Testis (tissue), 3 donors: ENCODE measurements around the gene NCS1. TPM values are rescaled to one million over a fixed set of nuclear protein-coding genes. Genes with fewer than 3 reads are reported as not detected.

Experiments
- DNase-seq: peaks from one replicate; pipeline ENCODE4 v3.0.0-alpha.2; 2019
- H3K27ac ChIP-seq, 2 donors: fragments of 200-600 bp; sonication (generic); one replicate each; pipeline ENCODE4 v1.5.1; 2019
- H3K27me3 ChIP-seq: fragments of 200-600 bp; sonication (generic); one replicate; pipeline ENCODE4 v1.5.1; 2019
- H3K36me3 ChIP-seq: fragments of 200-600 bp; sonication (generic); one replicate; pipeline ENCODE4 v1.5.1; 2017; ENCODE audit warnings: low read depth; ENCODE audit errors: missing control alignments
- H3K4me1 ChIP-seq: fragments of 200-600 bp; sonication (generic); one replicate; pipeline ENCODE4 v1.5.1; 2019
- H3K4me3 ChIP-seq, 2 donors: fragments of 200-600 bp; sonication (generic); one replicate each; pipeline ENCODE4 v1.5.1; 2017 to 2019
- H3K9me3 ChIP-seq: fragments of 200-600 bp; sonication (generic); one replicate; pipeline ENCODE4 v1.5.1; 2017
- POLR2A ChIP-seq: fragments of 450-650 bp; IDR thresholded peaks from one replicate; pipeline ENCODE4 v1.6.1; 2017; ENCODE audit warnings: antibody characterized with exemption, mild to moderate bottlenecking, moderate library complexity
- whole genome bisulfite sequencing, 2 donors: methylation state at CpG; one replicate each; pipeline ENCODE4 v1.1.5; 2018; 5-methylcytosine and 5-hydroxymethylcytosine counted together
- intact Hi-C: fragments of 100-400 bp; cut with DNase I; formaldehyde crosslinking; loops from one replicate; pipeline ENCODE4 v1.15.1; 2023; ENCODE audit warnings: low total_unique reads
- polyA plus RNA-seq: library from polyadenylated mRNA; stranded (reverse); fragments of 350-450 nt; fragmentation: Illumina TruSeq; extraction: RNeasy Lipid Tissue Mini Kit (QIAGEN cat#74804); gene quantifications from one replicate; pipeline ENCODE4 v1.2.3, GENCODE V29; 2014; ENCODE audit warnings: low read depth, low replicate concordance; ENCODE audit not compliant: insufficient read depth
- total RNA-seq, 2 donors: library from RNA; depleted of rRNA; stranded (reverse); fragments of >200 nt; gene quantifications; one replicate each; pipeline ENCODE4 v1.2.3, GENCODE V29; 2016
- TF ChIP-seq, protein P1 (sequence below), 3 experiments: fragments of 450-650 bp in 2 of 3; fragments of 200-600 bp in 1 of 3; sonication (generic) in 1 of 3; IDR thresholded peaks; one replicate each; pipeline ENCODE4 v1.5.1; 2016 to 2019; ENCODE audit warnings: antibody characterized with exemption in 3 of 3, mild to moderate bottlenecking in 2 of 3, moderate library complexity in 1 of 3

Gene NCS1
- total and polyA plus RNA-seq, 3 donors from 2014 or later = 5.2 to 13.0 (median 5.2) TPM

DNA sequence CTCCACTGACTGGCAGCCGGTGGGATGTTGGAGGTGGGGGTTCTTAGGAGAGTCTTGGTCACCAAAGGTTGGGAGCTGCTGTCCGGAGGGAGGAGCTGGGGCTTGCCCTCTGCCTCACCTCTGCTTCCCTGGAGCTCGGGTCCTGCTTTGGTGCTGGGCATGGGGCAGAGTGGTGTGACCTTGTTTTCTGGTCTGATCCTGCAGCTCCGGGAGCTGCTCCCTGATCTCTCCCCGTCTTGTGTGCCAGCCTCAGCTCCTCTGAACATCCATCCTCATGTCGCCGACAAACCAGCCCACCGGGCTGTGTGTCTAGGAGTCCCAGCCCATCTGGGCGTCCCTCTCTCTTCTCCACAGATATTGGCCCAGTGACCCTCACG lies 112.0 kb downstream of the NCS1 start:
- H3K9me3 ChIP-seq = no peaks in the 10 kb centered on the region
- H3K4me1 ChIP-seq = peaks cover 5% of the 10 kb centered on the region
- H3K36me3 ChIP-seq = no peaks in the 10 kb centered on the region
- WGBS, 2 donors = 61 to 84% methylated on average over 3 to 10 of the region's 10 CpGs
- intact Hi-C loops = no loop called here
- H3K4me3 ChIP-seq = no peak overlapping the region
- DNase-seq = no peak
- H3K27me3 ChIP-seq = no peaks in the 10 kb centered on the region
- H3K27ac ChIP-seq = no peak overlapping the region
- TF ChIP-seq, protein P1, sequence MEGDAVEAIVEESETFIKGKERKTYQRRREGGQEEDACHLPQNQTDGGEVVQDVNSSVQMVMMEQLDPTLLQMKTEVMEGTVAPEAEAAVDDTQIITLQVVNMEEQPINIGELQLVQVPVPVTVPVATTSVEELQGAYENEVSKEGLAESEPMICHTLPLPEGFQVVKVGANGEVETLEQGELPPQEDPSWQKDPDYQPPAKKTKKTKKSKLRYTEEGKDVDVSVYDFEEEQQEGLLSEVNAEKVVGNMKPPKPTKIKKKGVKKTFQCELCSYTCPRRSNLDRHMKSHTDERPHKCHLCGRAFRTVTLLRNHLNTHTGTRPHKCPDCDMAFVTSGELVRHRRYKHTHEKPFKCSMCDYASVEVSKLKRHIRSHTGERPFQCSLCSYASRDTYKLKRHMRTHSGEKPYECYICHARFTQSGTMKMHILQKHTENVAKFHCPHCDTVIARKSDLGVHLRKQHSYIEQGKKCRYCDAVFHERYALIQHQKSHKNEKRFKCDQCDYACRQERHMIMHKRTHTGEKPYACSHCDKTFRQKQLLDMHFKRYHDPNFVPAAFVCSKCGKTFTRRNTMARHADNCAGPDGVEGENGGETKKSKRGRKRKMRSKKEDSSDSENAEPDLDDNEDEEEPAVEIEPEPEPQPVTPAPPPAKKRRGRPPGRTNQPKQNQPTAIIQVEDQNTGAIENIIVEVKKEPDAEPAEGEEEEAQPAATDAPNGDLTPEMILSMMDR (IDR thresholded peaks at IDR 0.05) = no peak
- TF ChIP-seq POLR2A = no peak

DNA sequence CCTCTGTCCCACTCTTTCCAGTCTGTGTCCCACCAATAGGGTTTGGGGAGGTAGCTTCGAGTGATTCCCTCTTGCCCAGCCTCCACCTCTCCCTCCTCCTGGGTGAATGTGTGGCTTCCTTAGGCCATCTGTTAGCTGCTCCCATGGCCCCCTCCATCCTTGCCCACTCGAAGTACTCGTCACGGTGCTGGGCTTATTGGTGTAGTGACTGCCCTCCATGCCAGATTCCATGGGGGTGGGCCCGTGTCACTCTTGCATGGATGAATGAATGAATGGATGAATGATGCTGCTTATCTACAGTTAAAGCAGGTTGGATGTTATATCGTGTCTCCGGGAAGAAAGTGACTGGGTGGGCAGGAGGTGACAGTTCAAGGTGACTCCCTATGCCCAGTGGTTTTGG lies 112.5 kb downstream of the NCS1 start:
- no peak for DNase-seq
- 89 to 92% methylated on average over 7 of the region's 7 CpGs for WGBS, 2 donors
- intact Hi-C loops = no loop called here
- Histone ChIP-seq H3K9me3 (no peaks in the 10 kb centered on the region), H3K4me1 (peaks cover 5% of the 10 kb centered on the region), H3K27ac (no peak overlapping the region), H3K27me3 (no peaks in the 10 kb centered on the region), H3K4me3 (no peak overlapping the region), H3K36me3 (no peaks in the 10 kb centered on the region)
- TF ChIP-seq POLR2A = no peak
- TF ChIP-seq, protein P1 (IDR thresholded peaks at IDR 0.05) = no peak

DNA sequence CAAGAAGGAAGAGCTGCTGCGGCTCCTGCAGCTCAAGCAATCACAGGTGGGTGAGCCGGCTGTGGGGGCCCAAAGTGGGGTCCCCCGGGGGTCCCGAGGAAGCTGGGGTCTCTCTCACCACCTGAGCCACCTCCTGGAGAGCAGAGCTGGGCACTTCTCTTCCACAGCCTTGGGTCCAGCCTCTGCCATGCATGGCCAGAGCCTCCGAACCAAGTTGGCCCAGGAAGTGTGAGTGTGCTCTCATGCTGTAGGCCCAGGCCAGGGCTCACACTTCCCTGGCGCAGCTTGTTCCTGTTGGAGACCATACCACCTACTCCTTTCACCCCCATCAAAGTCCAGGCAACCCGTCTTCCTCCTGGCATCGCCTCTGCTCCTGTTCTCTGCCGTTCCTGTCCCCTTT lies 113.1 kb downstream of the NCS1 start:
- no peaks in the 10 kb centered on the region for H3K36me3 ChIP-seq
- intact Hi-C loops = no loop called here
- no peak for TF ChIP-seq POLR2A
- TF ChIP-seq, protein P1 (IDR thresholded peaks at IDR 0.05) = no peak
- H3K27me3 ChIP-seq = no peaks in the 10 kb centered on the region
- DNase-seq = no peak
- 81 to 86% methylated on average over 9 of the region's 9 CpGs for WGBS, 2 donors
- no peaks in the 10 kb centered on the region for H3K9me3 ChIP-seq
- no peak overlapping the region for H3K27ac ChIP-seq
- peaks cover 5% of the 10 kb centered on the region for H3K4me1 ChIP-seq
- H3K4me3 ChIP-seq = no peak overlapping the region

DNA sequence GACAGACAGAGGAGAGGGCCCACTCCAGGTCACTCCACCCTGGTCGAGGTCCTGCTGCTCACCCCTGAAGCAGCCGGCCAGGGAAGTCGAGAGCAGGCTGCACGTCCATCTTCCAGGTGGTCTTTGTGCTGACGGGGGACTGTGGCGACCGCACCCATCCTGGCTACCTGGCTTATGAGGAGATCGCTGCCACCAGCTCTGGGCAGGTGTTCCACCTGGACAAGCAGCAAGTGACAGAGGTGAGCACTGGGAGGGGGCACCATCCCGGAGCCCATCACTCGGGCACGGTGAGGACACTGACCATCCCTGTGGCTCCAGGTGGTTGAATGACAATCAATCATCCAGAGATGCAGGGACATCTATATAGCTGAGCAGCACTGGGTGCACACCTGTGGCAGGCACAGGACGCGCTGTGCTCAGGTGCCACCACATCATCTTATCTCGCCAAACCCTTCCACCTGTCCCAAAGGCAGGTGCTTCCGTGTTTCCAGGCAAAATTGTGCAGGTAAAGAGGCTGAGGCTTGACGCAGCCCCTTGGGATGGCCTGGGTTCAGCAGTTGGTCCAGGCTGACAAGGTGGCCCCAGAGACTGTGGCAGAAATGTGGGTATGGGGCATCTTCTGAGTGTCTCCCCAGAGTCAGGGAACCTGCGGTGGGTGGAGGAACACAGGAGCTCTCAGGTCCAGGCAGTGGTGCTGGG lies 114.0 kb downstream of the NCS1 start:
- Histone ChIP-seq H3K4me3 (no peak overlapping the region), H3K27me3 (no peaks in the 10 kb centered on the region), H3K36me3 (no peaks in the 10 kb centered on the region), H3K4me1 (peaks cover 5% of the 10 kb centered on the region), H3K9me3 (no peaks in the 10 kb centered on the region), H3K27ac (no peak overlapping the region)
- intact Hi-C loops = no loop called here
- DNase-seq = no peak
- 94 to 95% methylated on average over 11 to 17 of the region's 17 CpGs for WGBS, 2 donors
- TF ChIP-seq, protein P1 (IDR thresholded peaks at IDR 0.05) = no peak
- no peak for TF ChIP-seq POLR2A

Other genes starting within 250 kb of the NCS1 start
- gene FNBP1, start 129.2 kb upstream of the NCS1 start, total RNA-seq = 10 to 100 TPM; 76.6 to 89.2 TPM
- 37.9 TPM for gene FNBP1, start 129.2 kb upstream of the NCS1 start, polyA plus RNA-seq
- gene GPR107, start 118.5 kb upstream of the NCS1 start, total RNA-seq = 10 to 100 TPM; 49.1 to 53.4 TPM
- gene GPR107, start 118.5 kb upstream of the NCS1 start, polyA plus RNA-seq = 41.1 TPM
- 10 to 100 TPM; 10.2 to 15.5 TPM for gene HMCN2, start 93.4 kb downstream of the NCS1 start, total RNA-seq
- gene HMCN2, start 93.4 kb downstream of the NCS1 start, polyA plus RNA-seq = 17.7 TPM